ENCODE measurements around the gene HPRT1.

HPRT1 gene

DNA sequence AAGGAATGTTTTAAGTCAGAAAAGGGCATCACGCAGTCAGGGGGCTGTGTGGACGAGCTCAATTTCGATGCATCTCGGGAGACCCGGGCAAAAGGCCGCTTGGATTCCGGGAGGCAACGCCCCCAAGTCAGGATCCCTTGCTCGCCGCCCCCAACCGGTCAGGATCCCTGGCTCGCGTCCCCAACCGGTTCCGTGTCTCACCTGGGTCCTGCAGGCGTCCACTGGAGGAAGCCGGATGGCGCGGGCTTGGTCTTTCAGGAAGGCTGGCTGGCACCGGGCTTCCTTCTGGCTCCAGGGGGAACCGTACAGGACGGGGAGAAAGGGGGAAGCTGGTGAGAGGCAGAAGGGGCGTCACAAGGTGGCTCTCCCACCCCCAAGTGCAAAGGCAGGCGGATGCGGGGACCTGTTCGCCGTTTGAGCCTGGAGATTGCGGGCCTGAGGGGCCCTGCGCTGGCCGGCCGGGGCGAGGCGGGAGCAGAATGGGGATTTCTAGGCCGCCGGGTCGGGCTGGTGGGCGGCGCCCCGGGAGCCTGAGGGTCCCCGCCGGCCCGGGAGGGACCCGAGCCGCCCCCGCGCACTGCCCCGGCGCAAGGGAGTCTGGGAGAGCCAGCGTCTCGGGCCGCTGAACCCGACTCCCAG, 84.7 kb downstream of the HPRT1 start:
- DNase-seq: no peak

DNA sequence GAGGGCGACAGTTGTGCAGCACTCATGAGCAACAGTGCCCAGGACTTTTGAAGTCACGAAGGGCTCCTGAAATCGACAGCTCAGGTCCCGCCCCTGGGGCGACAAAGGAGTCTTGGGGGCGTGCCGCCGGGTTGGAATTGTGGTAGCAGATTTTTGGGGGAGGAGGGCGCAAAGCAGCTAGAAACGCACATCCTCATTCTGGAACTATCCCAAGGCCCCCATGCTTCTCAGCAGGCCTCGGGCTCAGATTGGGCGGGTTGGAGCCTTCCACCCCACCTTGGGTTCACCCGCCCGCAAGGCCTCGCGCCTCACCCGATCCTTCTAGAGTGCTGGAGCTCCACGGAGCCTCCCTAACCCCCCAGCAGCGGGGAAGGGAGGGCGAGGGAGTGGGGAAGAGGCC, 85.5 kb downstream of the HPRT1 start:
- DNase-seq: no peak

DNA sequence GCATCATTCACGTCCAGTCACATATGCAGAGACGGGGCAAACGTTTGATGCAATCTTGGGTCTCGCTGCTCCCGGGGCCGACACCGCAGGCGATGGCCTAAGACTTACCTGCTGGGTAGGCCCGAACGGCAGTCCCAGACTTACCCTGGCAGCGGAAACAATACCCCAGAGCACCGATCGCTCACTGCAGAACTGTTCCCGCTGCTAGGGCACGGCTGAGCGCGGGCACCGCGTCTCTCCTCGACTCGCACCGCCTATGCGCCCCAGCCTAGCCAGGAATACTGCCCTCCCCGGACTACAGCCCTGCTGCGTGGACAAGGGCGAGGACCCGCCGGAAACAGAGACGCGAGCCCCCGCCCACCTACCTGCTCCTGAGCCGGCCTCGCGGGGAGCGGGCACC, 86.2 kb downstream of the HPRT1 start:
- no peak for DNase-seq

DNA sequence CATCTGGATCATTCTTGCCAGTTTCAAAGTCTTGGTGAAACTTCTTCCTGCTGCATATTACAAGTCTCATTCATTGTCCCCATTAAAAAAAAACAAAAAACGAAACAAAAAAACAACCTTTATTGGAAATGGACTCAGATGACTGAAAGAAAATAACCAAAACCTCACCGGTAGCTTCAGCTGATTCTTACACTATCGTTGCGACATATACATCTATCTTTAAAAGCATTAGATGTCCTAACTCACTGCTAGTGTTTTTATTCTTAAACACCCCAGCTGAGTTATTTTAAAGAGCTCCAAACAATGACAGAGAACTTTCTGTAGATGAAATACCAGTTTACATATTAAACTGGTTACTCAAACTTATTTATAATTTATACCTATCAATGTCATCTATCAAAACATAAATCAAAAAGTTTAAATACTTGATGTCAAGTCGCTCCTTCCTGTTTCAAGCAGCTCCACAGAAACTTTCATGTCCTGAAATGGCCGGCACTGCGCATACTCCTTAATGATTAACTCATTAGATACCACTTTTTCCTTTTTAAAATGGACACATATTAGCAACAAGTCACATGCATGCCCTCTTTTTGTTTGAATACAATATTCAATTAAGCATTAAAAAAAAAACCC, 87.2 kb downstream of the HPRT1 start:
- no peak for DNase-seq

DNA sequence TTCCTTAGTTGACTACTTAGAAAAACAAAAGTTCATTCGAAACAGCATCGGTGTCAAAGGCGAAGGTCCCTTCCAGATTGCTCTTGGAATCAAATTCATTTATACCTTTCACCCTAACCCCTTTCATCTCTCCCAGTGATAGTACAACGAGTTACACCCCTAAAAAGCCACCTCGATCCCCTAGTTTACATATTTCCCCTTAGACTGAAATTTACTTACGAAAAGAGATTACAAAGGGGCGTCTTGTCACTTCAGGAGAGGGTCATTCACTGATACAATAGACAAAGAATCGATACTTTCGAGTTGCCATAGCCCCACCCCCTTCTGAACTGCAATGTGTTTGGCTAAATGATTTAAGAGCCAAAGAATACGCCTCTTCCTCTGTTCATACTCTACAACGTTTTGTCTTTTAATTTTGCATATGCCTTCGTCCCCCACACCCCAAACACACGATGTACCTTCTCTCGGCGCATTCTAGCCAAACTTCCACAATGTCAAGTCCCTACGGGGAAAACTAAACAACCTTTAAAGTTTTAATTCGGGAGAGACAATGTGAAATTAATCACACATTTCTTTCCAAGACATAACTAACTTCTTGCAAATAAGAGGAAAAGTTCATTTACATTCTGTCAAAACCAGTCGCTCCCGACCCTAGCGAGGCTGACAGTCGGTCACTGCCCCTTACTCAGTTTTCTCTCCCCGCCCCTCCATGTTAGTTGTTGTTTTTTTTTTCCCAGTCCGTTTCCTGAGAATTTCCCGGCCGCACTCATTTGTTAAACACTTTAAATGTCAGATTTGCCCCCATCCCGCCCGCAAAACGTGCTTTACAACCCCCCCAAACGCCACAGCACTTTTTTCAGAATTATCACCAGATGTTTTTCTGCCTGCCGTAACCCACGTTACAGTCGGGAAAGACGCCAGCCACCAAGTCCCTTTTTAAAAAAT, 88.6 kb downstream of the HPRT1 start:
- no peak for DNase-seq
